Left lung (tissue), 10 donors: ENCODE data around the gene TBCD. TPM values are rescaled to one million over a fixed set of nuclear protein-coding genes. Genes with fewer than 3 reads are reported as not detected.

ENCODE experiments used
- ATAC-seq: fragments of 200-7000 bp; cut with Tn5 transposase; one replicate; pipeline ENCODE4 v1.9.1; 2020; ENCODE audit warnings: moderate library complexity
- DNase-seq, 4 donors: peaks; one replicate each; pipeline ENCODE4 v3.0.0-alpha.2; 2013 to 2020
- H3K27ac ChIP-seq, 2 donors: fragments of 200-600 bp; sonication (generic) in 1 of 2; one replicate each; pipeline versions ENCODE4 v1.5.0 to v1.8.0; 2020 to 2021
- H3K27me3 ChIP-seq, 2 donors: fragments of 200-600 bp; sonication (generic) in 1 of 2; one replicate each; pipeline versions ENCODE4 v1.5.0 to v1.8.0; 2020 to 2021
- H3K36me3 ChIP-seq, 2 donors: fragments of 200-600 bp; sonication (generic) in 1 of 2; one replicate each; pipeline versions ENCODE4 v1.5.0 to v1.8.0; 2020 to 2021
- H3K4me1 ChIP-seq, 2 donors: fragments of 200-600 bp; one replicate each; pipeline ENCODE4 v1.8.0; 2021
- H3K4me3 ChIP-seq, 2 donors: fragments of 200-600 bp; sonication (generic) in 1 of 2; one replicate each; pipeline versions ENCODE4 v1.5.0 to v1.8.0; 2020 to 2021; ENCODE audit warnings: mild to moderate bottlenecking in 1 of 2
- H3K9me3 ChIP-seq, 2 donors: fragments of 200-600 bp; sonication (generic) in 1 of 2; one replicate each; pipeline versions ENCODE4 v1.5.0 to v1.8.0; 2020 to 2021
- intact Hi-C, 2 donors: fragments of 100-400 bp; cut with DNase I; formaldehyde crosslinking; loops; one replicate each; pipeline versions ENCODE4 v1.11.2 to v1.14.2; 2022
- polyA plus RNA-seq, 6 donors: library from polyadenylated mRNA; unstranded; fragments of 120-200 nt; gene quantifications; one replicate each; pipeline ENCODE4 v1.2.1, GENCODE V29; 2013; ENCODE audit not compliant: insufficient read length in 6 of 6
- total RNA-seq, 2 donors: library from RNA; stranded (reverse); fragmentation: NEBNext Ultra II Directional; extraction: Animal tissue kit (Norgen Biotek cat#: 25700); gene quantifications; one replicate each; pipeline ENCODE4 v1.2.1, GENCODE V29; 2021
- TF ChIP-seq, protein P1 (sequence below), 2 donors: fragments of 200-600 bp; sonication (generic) in 1 of 2; IDR thresholded peaks; one replicate each; pipeline versions ENCODE4 v1.5.0 to v1.8.0; 2021; ENCODE audit warnings: antibody characterized with exemption in 2 of 2
- donor health status: DM: no; HTN: yes; CAD: no.
- donor health status: DM: no; HTN: no; CAD: no.

The TBCD gene
- total and polyA plus RNA-seq, 8 donors = 87.2 to 133 (median 104) TPM

DNA sequence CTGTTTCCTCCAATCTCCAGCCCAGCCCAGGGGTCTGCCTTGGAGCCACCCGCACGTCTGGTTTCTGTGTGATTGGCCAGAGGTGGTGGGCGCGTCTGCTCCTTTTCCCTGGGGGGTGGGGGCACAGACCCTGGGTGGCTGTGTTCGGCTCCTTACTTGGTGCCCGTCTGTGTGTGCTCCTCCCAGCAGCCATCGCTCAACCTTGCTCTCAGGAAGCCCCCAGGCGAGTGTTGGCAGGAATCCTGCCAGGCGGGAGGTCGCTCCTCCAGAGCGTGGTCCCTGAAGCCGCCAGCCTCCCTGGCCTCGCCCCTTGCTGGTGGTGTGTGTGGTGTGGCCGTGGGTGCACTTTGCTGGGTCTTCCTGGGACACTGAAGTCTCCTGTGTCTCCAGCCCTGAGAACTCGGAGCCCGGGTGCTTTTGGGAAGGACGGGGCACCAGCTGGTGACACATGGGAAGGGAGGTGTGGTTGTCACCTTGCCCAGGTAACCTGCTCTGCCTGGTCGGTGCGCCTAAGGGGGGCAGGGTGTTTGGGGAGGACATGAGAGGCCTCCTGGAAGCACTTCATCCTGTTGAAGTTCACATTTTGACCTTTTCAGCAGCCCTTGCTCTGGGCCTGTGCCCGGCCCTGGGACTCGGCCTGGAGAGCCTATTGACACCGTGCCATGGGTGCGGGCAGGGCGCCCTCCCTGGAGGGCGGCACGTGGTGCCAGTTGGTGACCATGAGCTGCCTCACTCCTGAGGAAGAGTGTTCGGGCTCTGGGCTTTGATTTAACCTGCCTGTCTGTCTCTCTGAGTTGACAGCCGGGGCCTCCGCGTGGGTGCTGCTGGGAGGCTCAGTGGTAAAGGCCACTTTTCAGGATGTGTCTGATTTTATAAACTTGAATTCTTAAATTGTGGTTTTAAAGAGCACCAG is 137.0 kb downstream of the TBCD start:
- Histone ChIP-seq H3K27ac (peak overlapping the region; percentile 72 to 75), H3K27me3 (no peaks in the 10 kb centered on the region), H3K4me3 (no peak overlapping the region), H3K36me3 (peaks cover 0 to 26% of the 10 kb centered on the region in 2 donors), H3K4me1 (peaks cover 36 to 63% of the 10 kb centered on the region in 2 donors), H3K9me3 (no peaks in the 10 kb centered on the region)
- peak in 2 of 4 donors; percentile 84 to 88 for DNase-seq
- peak; percentile 70 for ATAC-seq
- TF ChIP-seq, protein P1, sequence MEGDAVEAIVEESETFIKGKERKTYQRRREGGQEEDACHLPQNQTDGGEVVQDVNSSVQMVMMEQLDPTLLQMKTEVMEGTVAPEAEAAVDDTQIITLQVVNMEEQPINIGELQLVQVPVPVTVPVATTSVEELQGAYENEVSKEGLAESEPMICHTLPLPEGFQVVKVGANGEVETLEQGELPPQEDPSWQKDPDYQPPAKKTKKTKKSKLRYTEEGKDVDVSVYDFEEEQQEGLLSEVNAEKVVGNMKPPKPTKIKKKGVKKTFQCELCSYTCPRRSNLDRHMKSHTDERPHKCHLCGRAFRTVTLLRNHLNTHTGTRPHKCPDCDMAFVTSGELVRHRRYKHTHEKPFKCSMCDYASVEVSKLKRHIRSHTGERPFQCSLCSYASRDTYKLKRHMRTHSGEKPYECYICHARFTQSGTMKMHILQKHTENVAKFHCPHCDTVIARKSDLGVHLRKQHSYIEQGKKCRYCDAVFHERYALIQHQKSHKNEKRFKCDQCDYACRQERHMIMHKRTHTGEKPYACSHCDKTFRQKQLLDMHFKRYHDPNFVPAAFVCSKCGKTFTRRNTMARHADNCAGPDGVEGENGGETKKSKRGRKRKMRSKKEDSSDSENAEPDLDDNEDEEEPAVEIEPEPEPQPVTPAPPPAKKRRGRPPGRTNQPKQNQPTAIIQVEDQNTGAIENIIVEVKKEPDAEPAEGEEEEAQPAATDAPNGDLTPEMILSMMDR (IDR thresholded peaks at IDR 0.05) = no peak
- intact Hi-C loops = no loop called here

DNA sequence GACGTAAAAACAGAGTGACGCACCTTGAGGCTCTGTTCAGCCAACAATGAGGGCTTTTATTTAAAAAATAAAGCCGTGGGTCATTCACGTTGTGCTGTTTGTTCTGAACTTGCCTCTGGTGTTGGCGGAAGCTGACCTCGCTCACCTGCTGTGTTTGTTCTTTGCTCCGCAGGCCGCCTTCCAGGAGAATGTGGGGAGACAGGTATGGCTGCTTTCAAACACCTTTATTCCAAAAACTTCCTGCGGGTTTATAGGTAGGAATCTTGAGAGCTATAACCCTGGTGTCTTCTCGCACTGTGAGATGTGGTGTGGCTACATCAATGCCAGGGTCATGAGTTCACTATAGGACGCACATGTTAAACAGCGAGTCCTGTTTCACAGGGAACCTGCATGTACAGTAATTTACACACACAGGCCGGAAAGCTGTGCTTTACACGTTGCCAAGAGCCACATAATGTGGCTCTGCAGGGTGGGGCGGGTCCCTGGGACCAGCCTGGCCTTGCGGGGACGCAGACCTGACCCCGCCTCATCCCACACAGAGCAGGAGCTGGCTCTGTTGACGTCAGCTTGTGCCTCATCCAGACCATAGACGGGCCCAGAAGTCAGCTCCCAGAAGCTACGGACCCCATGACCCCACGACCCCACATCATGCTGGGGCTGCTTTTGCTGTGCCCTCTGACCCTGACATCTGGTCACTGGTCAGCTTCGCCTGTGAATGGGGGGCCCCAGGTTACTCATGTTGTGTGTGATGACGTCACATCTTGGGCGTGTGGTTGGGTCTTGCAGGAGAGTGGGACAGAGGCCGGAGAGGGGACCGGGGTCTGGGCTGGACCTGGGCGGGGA is 137.9 kb downstream of the TBCD start:
- Histone ChIP-seq H3K27ac (peak overlapping the region; percentile 72 to 75), H3K4me1 (peaks cover 44 to 62% of the 10 kb centered on the region in 2 donors), H3K9me3 (no peaks in the 10 kb centered on the region), H3K27me3 (no peaks in the 10 kb centered on the region), H3K4me3 (no peak overlapping the region), H3K36me3 (peaks cover 0 to 26% of the 10 kb centered on the region in 2 donors)
- ATAC-seq = peak; percentile 44
- intact Hi-C loops = no loop called here
- TF ChIP-seq, protein P1 (IDR thresholded peaks at IDR 0.05) = no peak
- peak in 2 of 4 donors; percentile 73 to 85 for DNase-seq

DNA sequence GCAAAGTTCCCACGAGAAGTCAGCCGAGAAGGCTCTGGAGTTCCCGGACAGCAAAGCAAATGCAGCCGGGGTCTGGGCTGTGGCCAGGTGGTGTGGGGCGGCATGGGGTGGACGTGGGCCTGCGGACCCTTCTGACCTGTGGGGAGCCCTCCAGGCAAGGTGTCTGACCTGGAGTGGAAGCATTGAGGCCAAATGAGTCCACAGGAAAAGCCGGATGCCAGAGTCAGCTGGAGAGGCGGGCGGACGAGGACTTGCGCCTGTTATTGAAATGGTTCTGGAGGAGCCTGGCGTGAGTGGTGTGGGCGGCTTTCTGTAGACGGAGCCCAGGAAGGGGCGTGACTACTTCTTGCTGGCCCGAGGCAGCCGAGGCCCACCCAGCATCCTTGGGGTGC is 138.5 kb downstream of the TBCD start:
- intact Hi-C loops = no loop called here
- Histone ChIP-seq H3K36me3 (peaks cover 0 to 32% of the 10 kb centered on the region in 2 donors), H3K27me3 (no peaks in the 10 kb centered on the region), H3K9me3 (no peaks in the 10 kb centered on the region), H3K4me1 (peaks cover 44 to 58% of the 10 kb centered on the region in 2 donors), H3K4me3 (no peak overlapping the region), H3K27ac (peak overlapping the region; percentile 72 to 75)
- DNase-seq = peak in 2 of 4 donors; percentile 66 to 74
- TF ChIP-seq, protein P1 (IDR thresholded peaks at IDR 0.05) = no peak
- ATAC-seq = peak; percentile 56

DNA sequence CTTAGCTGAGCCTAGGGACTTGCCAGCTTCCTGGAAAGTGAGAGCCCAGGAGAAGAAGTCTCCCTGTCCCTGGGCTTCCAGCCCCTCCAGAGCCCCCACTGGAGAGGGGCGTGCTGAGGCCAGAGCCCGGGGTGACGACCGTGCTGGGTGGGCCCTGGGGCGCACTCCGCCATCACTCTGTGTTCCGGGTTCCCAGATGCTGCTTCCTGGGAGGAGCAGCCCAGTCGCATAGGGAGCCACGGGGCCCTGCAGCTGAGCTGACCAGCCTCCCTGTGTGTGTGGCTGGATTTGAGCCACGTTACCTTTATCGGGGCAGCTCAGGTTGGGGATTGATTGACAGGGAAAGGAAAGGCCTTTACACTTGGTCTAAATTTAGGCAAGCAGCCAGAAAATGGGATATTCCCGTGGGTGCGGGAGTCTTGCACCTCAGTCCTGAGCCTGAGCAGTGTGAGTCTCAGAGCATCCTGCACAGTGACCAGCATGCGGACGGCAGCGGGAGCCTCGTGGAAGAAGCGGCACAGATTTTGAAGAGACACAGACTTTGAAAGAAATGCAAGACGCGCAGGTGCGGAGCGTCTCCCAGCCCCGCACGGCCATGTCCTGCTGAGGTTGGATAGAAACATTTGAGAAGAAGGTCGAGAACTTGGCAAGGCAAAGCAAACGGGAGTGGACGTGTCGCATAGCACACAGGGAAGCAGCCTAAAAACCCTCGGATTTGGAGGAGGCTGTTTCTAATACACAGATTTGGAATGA is 139.2 kb downstream of the TBCD start:
- DNase-seq (peak in 1 of 4 donors; percentile 68), ATAC-seq (peak; percentile 5)
- no peaks in the 10 kb centered on the region for H3K27me3 ChIP-seq
- TF ChIP-seq, protein P1 (IDR thresholded peaks at IDR 0.05) = no peak
- H3K4me3 ChIP-seq = no peak overlapping the region
- H3K36me3 ChIP-seq = peaks cover 0 to 39% of the 10 kb centered on the region in 2 donors
- peak overlapping the region; percentile 72 to 75 for H3K27ac ChIP-seq
- H3K4me1 ChIP-seq = peaks cover 38 to 50% of the 10 kb centered on the region in 2 donors
- intact Hi-C loops = no loop called here
- no peaks in the 10 kb centered on the region for H3K9me3 ChIP-seq
